ENCODE data around the gene P3H2.

- TF ChIP-seq EZH2 (IDR thresholded peaks at IDR 0.05; ENCODE audit: borderline replicate concordance, low read length): no peak
- no peak for TF ChIP-seq CTCF (conservative IDR thresholded peaks at IDR 0.05 in 1 of 2, IDR thresholded peaks at IDR 0.05 in 1 of 2; ENCODE audit: extremely low read depth in 1 of 2, insufficient read depth in 1 of 2, low read depth in 1 of 2, low read length in 2 of 2)
These were observed 76.6 kb downstream of the P3H2 start for GRCh38 chr3:190044142-190044541.

Measured in mammary epithelial cell (primary cell).